ENCODE data around the gene SLC22A23. TPM values are rescaled to one million over a fixed set of nuclear protein-coding genes. Genes with fewer than 3 reads are reported as not detected.

The SLC22A23 gene
- total RNA-seq, 3 donors from 2014 or later, result 61.5 to 160 (median 74.7) TPM

GRCh38 chr6:3304500-3305215 is 152.2 kb downstream of the SLC22A23 start:
- intact Hi-C loops (cut with DNase I, micrococcal nuclease), result no loop called here
- no peaks in the 10 kb centered on the region for H3K9me3 ChIP-seq
- ATAC-seq (no peak), DNase-seq (no peak)
- no peaks in the 10 kb centered on the region for H3K4me1 ChIP-seq (ENCODE audit: low read depth)
- no peak overlapping the region for H3K4me3 ChIP-seq
- no peaks in the 10 kb centered on the region for H3K36me3 ChIP-seq (ENCODE audit: low read depth)
- no peak for TF ChIP-seq CTCF (IDR thresholded peaks at IDR 0.05)

GRCh38 chr6:3303795-3304411 is 152.9 kb downstream of the SLC22A23 start:
- H3K4me1 ChIP-seq (ENCODE audit: low read depth), result no peaks in the 10 kb centered on the region
- no peak for DNase-seq
- no peaks in the 10 kb centered on the region for H3K9me3 ChIP-seq
- ATAC-seq, result no peak
- no peaks in the 10 kb centered on the region for H3K36me3 ChIP-seq (ENCODE audit: low read depth)
- H3K4me3 ChIP-seq, result no peak overlapping the region
- intact Hi-C loops (cut with DNase I, micrococcal nuclease), result no loop called here
- no peak for TF ChIP-seq CTCF (IDR thresholded peaks at IDR 0.05)

GRCh38 chr6:3301506-3301905 is 155.3 kb downstream of the SLC22A23 start:
- H3K9me3 ChIP-seq, result no peaks in the 10 kb centered on the region
- no peak for TF ChIP-seq CTCF (IDR thresholded peaks at IDR 0.05)
- H3K4me3 ChIP-seq, result no peak overlapping the region
- DNase-seq, result no peak
- no peaks in the 10 kb centered on the region for H3K36me3 ChIP-seq (ENCODE audit: low read depth)
- H3K4me1 ChIP-seq (ENCODE audit: low read depth), result no peaks in the 10 kb centered on the region
- ATAC-seq, result no peak
- intact Hi-C loops (cut with DNase I, micrococcal nuclease), result no loop called here

- H3K4me1 ChIP-seq (ENCODE audit: low read depth), result no peaks in the 10 kb centered on the region
- H3K4me3 ChIP-seq, result no peak overlapping the region
- no peaks in the 10 kb centered on the region for H3K9me3 ChIP-seq
- H3K36me3 ChIP-seq (ENCODE audit: low read depth), result no peaks in the 10 kb centered on the region
- TF ChIP-seq CTCF (IDR thresholded peaks at IDR 0.05), result no peak
- DNase-seq (no peak), ATAC-seq (no peak)
- intact Hi-C loops (cut with DNase I, micrococcal nuclease), result no loop called here
Observed at GRCh38 chr6:3299221-3299620, 157.6 kb downstream of the SLC22A23 start.

GRCh38 chr6:3297909-3298308 is 158.9 kb downstream of the SLC22A23 start:
- Histone ChIP-seq H3K4me3 (no peak overlapping the region), H3K36me3 (ENCODE audit: low read depth) (no peaks in the 10 kb centered on the region), H3K4me1 (ENCODE audit: low read depth) (no peaks in the 10 kb centered on the region), H3K9me3 (no peaks in the 10 kb centered on the region)
- TF ChIP-seq CTCF (IDR thresholded peaks at IDR 0.05), result no peak
- DNase-seq, result no peak
- no peak for ATAC-seq
- intact Hi-C loops (cut with DNase I, micrococcal nuclease), result no loop called here

Data from mucosa of descending colon (tissue), 3 donors.